M059J (cell line): ENCODE measurements around the gene ENTREP1. TPM values are rescaled to one million over a fixed set of nuclear protein-coding genes. Genes with fewer than 3 reads are reported as not detected.

Source experiments
- total RNA-seq: library from RNA; depleted of rRNA; stranded (reverse); fragments of >200 nt; shearing (Covaris generic); gene quantifications from 2 replicates; pipeline ENCODE4 v1.2.3, GENCODE V29; 2014; rRNA removed

The ENTREP1 gene
- total RNA-seq, 1 experiment from 2014 or later, result 0.05 TPM

Other genes starting within 250 kb of the ENTREP1 start
- gene TJP2, start 150.9 kb upstream of the ENTREP1 start, total RNA-seq, result 58.9 and 73.7 TPM in 2 replicates